SK-N-SH (cell line): ENCODE results near the gene PRKRIP1. TPM values are rescaled to one million over a fixed set of nuclear protein-coding genes. Genes with fewer than 3 reads are reported as not detected.

Source experiments
- CTCF ChIA-PET: fragments of 300-600, 350-600 bp; formaldehyde crosslinking; extraction: SDS; loops from one replicate; lab custom pipeline; 2021; lab: Yijun Ruan, JAX
- POLR2A ChIA-PET: fragments of 350-600 bp; sonication (Branson Sonifier 250); formaldehyde crosslinking; extraction: SDS; loops from one replicate; lab custom pipeline; 2020; ENCODE audit warnings: antibody characterized with exemption, inconsistent platforms; lab: Yijun Ruan, JAX
- DNase-seq: peaks from one replicate; pipeline ENCODE4 v3.0.0; 2012
- H2AFZ ChIP-seq: fragments of 200-600 bp; sonication (generic); 2 replicates; pipeline ENCODE4 v1.8.1; 2016; ENCODE audit warnings: antibody characterized with exemption, mild to moderate bottlenecking, low read depth
- H3F3A ChIP-seq: fragments of 200-600 bp; sonication (generic); replicated peaks from 2 replicates; pipeline ENCODE3; 2016; ENCODE audit warnings: antibody characterized with exemption, mild to moderate bottlenecking; ENCODE audit not compliant: insufficient read depth
- H3K27ac ChIP-seq, 2 experiments: fragments of 200-500 bp in 1 of 2; fragments of 200-600 bp in 1 of 2; sonication (Bioruptor generic) in 1 of 2; sonication (generic), shearing (Covaris generic) in 1 of 2; 2 replicates each; pipeline versions ENCODE4 v1.5.1 to v1.6.1; 2014 to 2016; ENCODE audit warnings: low read depth in 2 of 2, inconsistent platforms in 1 of 2, low read length in 1 of 2, mild to moderate bottlenecking in 1 of 2, mixed read lengths in 1 of 2
- H3K27me3 ChIP-seq: fragments of 200-600 bp; sonication (generic), shearing (Covaris generic); 2 replicates; pipeline ENCODE4 v1.6.1; 2016; ENCODE audit warnings: mixed run types; ENCODE audit not compliant: insufficient read depth
- H3K36me3 ChIP-seq, 2 experiments: fragments of 200-500 bp in 1 of 2; fragments of 200-600 bp in 1 of 2; sonication (Bioruptor generic) in 1 of 2; sonication (generic) in 1 of 2; replicated peaks in 1 of 2; 2 replicates each; pipeline versions ENCODE3 to v1.5.1; 2014 to 2016; ENCODE audit warnings: low read length in 1 of 2, mild to moderate bottlenecking in 1 of 2; ENCODE audit not compliant: insufficient read depth in 2 of 2, control insufficient read depth in 1 of 2
- H3K4me1 ChIP-seq, 2 experiments: fragments of 200-500 bp in 1 of 2; fragments of 200-600 bp in 1 of 2; sonication (Bioruptor generic) in 1 of 2; sonication (generic), shearing (Covaris generic) in 1 of 2; 2 replicates each; pipeline versions ENCODE4 v1.5.1 to v1.6.1; 2014 to 2016; ENCODE audit warnings: low read depth in 1 of 2, low read length in 1 of 2, mixed run types in 1 of 2; ENCODE audit not compliant: insufficient read depth in 2 of 2, control insufficient read depth in 1 of 2
- H3K4me2 ChIP-seq: fragments of 200-600 bp; sonication (generic), shearing (Covaris generic); 2 replicates; pipeline ENCODE4 v1.6.1; 2017; ENCODE audit warnings: mixed run types
- H3K4me3 ChIP-seq, 2 experiments: fragments of 200-500 bp in 1 of 2; fragments of 200-600 bp in 1 of 2; sonication (Bioruptor generic) in 1 of 2; sonication (generic), shearing (Covaris generic) in 1 of 2; 2 replicates each; pipeline versions ENCODE4 v1.5.1 to v1.8.1; 2014 to 2016; ENCODE audit warnings: low read depth in 2 of 2, inconsistent platforms in 1 of 2, low read length in 1 of 2, mild to moderate bottlenecking in 1 of 2, mixed read lengths in 1 of 2, moderate library complexity in 1 of 2
- H3K79me2 ChIP-seq: fragments of 200-600 bp; sonication (generic); 2 replicates; pipeline ENCODE4 v1.8.1; 2017; ENCODE audit warnings: mild to moderate bottlenecking; ENCODE audit not compliant: insufficient read depth
- H3K9ac ChIP-seq: fragments of 200-600 bp; sonication (generic); 2 replicates; pipeline ENCODE4 v1.6.1; 2017; ENCODE audit warnings: mixed run types
- H3K9me2 ChIP-seq: fragments of 200-600 bp; sonication (generic); 2 replicates; pipeline ENCODE4 v1.6.1; 2017; ENCODE audit warnings: mixed run types
- H3K9me3 ChIP-seq: fragments of 200-600 bp; sonication (generic); 2 replicates; pipeline ENCODE4 v1.6.1; 2017; ENCODE audit warnings: mixed run types, mild to moderate bottlenecking, moderate library complexity
- H4K20me1 ChIP-seq: fragments of 200-600 bp; sonication (generic); 2 replicates; pipeline ENCODE4 v1.6.1; 2017; ENCODE audit warnings: mild to moderate bottlenecking, mixed run types; ENCODE audit not compliant: insufficient read depth
- ELF1 ChIP-seq: IDR thresholded peaks from 2 replicates; pipeline ENCODE4 v1.4.0; 2012
- FOSL2 ChIP-seq: IDR thresholded peaks from 2 replicates; pipeline ENCODE4 v1.4.0; 2012; ENCODE audit warnings: low read depth, mild to moderate bottlenecking, moderate library complexity, borderline replicate concordance
- JUND ChIP-seq: IDR thresholded peaks from 2 replicates; pipeline ENCODE4 v1.4.0; 2012
- NFIC ChIP-seq: IDR thresholded peaks from 2 replicates; pipeline ENCODE4 v1.4.0; 2012; ENCODE audit warnings: borderline replicate concordance
- NRF1 ChIP-seq: IDR thresholded peaks from 2 replicates; pipeline ENCODE4 v1.6.1; 2012; ENCODE audit warnings: low read depth, mild to moderate bottlenecking, low read length
- RAD21 ChIP-seq: IDR thresholded peaks from 2 replicates; pipeline ENCODE4 v1.6.1; 2012; ENCODE audit warnings: mild to moderate bottlenecking, low read length
- RFX5 ChIP-seq: IDR thresholded peaks from 2 replicates; pipeline ENCODE4 v1.6.1; 2012; ENCODE audit warnings: mild to moderate bottlenecking, improper control_type of control experiment, low read length
- RXRA ChIP-seq: IDR thresholded peaks from 2 replicates; pipeline ENCODE4 v1.4.0; 2012; ENCODE audit warnings: low read depth, mild to moderate bottlenecking, borderline replicate concordance
- SMC3 ChIP-seq: IDR thresholded peaks from 2 replicates; pipeline ENCODE4 v1.6.1; 2012; ENCODE audit warnings: low read depth, low read length, improper control_type of control experiment
- TEAD4 ChIP-seq: IDR thresholded peaks from 2 replicates; pipeline ENCODE4 v1.4.0; 2012; ENCODE audit warnings: mild to moderate bottlenecking, borderline replicate concordance; ENCODE audit not compliant: insufficient read depth
- YY1 ChIP-seq: IDR thresholded peaks from 2 replicates; pipeline ENCODE4 v1.4.0; 2012; ENCODE audit warnings: low read depth, mild to moderate bottlenecking
- WGBS: methylation state at CpG from one replicate; pipeline ENCODE4 v1.1.6; 2017; ENCODE audit warnings: low lambda C conversion rate; 5-methylcytosine and 5-hydroxymethylcytosine counted together
- polyA plus RNA-seq, 3 experiments: library from polyadenylated mRNA; depleted of rRNA; stranded (reverse); fragments of >200 nt; gene quantifications; 2 replicates each; pipeline ENCODE4 v1.2.3, GENCODE V29; 2012
- TF ChIP-seq, protein P1 (sequence below): IDR thresholded peaks from 2 replicates; pipeline ENCODE4 v1.6.1; 2012; ENCODE audit warnings: mild to moderate bottlenecking, low read depth, low read length, moderate library complexity
- TF ChIP-seq, protein P2 (sequence below): IDR thresholded peaks from 2 replicates; pipeline ENCODE4 v1.4.0; 2012; ENCODE audit warnings: low read depth
- TF ChIP-seq, protein P3 (sequence below): IDR thresholded peaks from 2 replicates; pipeline ENCODE4 v1.4.0; 2012; ENCODE audit warnings: low read depth, borderline replicate concordance

The PRKRIP1 gene
- polyA plus RNA-seq, 1 of the 3 experiments (the other 2 are of a cell fraction), result 41.2 TPM

DNA sequence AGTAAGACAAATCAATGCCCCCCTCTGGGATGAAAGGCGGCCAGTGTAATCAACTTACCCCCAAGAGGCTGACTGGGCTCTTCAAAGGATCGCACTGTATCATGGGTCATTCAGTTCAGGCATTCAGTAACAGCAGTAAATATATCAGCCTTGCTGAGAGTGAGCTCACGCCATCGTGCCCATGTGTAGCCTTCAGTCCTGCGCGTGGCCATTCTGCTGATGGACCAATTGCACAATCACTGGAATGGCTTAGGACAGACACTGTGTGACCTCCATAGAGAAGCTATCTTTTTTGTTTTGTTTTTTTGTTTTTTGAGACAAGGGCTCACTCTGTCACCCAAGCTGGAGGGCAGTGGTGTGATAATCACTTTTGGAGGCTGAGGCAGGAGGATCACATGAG lies 9.1 kb upstream of the PRKRIP1 start:
- no peaks in the 10 kb centered on the region for H3K27me3 ChIP-seq
- H4K20me1 ChIP-seq, result no peaks in the 10 kb centered on the region
- no peaks in the 10 kb centered on the region for H3K9me3 ChIP-seq
- no peaks in the 10 kb centered on the region; the same call in 1 of the 2 replicates for H3K79me2 ChIP-seq
- no peak overlapping the region for H3K27ac ChIP-seq
- WGBS, result 97% methylated on average over 6 of the region's 6 CpGs
- no peak overlapping the region for H3K4me3 ChIP-seq
- TF ChIP-seq TEAD4, result no peak
- TF ChIP-seq FOSL2, result no peak
- TF ChIP-seq YY1, result no peak
- TF ChIP-seq, protein P1, sequence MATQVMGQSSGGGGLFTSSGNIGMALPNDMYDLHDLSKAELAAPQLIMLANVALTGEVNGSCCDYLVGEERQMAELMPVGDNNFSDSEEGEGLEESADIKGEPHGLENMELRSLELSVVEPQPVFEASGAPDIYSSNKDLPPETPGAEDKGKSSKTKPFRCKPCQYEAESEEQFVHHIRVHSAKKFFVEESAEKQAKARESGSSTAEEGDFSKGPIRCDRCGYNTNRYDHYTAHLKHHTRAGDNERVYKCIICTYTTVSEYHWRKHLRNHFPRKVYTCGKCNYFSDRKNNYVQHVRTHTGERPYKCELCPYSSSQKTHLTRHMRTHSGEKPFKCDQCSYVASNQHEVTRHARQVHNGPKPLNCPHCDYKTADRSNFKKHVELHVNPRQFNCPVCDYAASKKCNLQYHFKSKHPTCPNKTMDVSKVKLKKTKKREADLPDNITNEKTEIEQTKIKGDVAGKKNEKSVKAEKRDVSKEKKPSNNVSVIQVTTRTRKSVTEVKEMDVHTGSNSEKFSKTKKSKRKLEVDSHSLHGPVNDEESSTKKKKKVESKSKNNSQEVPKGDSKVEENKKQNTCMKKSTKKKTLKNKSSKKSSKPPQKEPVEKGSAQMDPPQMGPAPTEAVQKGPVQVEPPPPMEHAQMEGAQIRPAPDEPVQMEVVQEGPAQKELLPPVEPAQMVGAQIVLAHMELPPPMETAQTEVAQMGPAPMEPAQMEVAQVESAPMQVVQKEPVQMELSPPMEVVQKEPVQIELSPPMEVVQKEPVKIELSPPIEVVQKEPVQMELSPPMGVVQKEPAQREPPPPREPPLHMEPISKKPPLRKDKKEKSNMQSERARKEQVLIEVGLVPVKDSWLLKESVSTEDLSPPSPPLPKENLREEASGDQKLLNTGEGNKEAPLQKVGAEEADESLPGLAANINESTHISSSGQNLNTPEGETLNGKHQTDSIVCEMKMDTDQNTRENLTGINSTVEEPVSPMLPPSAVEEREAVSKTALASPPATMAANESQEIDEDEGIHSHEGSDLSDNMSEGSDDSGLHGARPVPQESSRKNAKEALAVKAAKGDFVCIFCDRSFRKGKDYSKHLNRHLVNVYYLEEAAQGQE, result no peak
- TF ChIP-seq JUND, result no peak
- TF ChIP-seq NRF1, result no peak
- TF ChIP-seq SMC3, result no peak
- TF ChIP-seq ELF1, result no peak
- no peak for TF ChIP-seq RFX5
- TF ChIP-seq, protein P2, sequence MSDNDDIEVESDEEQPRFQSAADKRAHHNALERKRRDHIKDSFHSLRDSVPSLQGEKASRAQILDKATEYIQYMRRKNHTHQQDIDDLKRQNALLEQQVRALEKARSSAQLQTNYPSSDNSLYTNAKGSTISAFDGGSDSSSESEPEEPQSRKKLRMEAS, result no peak
- TF ChIP-seq RXRA, result no peak
- TF ChIP-seq NFIC, result no peak
- no peak for TF ChIP-seq RAD21
- TF ChIP-seq, protein P3, sequence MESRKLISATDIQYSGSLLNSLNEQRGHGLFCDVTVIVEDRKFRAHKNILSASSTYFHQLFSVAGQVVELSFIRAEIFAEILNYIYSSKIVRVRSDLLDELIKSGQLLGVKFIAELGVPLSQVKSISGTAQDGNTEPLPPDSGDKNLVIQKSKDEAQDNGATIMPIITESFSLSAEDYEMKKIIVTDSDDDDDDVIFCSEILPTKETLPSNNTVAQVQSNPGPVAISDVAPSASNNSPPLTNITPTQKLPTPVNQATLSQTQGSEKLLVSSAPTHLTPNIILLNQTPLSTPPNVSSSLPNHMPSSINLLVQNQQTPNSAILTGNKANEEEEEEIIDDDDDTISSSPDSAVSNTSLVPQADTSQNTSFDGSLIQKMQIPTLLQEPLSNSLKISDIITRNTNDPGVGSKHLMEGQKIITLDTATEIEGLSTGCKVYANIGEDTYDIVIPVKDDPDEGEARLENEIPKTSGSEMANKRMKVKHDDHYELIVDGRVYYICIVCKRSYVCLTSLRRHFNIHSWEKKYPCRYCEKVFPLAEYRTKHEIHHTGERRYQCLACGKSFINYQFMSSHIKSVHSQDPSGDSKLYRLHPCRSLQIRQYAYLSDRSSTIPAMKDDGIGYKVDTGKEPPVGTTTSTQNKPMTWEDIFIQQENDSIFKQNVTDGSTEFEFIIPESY, result no peak
- no peak overlapping the region for H3K4me2 ChIP-seq
- H3K36me3 ChIP-seq, result peaks cover 6 to 35% of the 10 kb centered on the region in 2 experiments
- H3K4me1 ChIP-seq, result peaks cover 0 to 8% of the 10 kb centered on the region in 2 experiments; a peak in 1 of 4 replicates
- peaks cover 16% of the 10 kb centered on the region for H3F3A ChIP-seq
- H3K9me2 ChIP-seq, result no peaks in the 10 kb centered on the region
- CTCF ChIA-PET, result interaction anchor here (1.2 to 18.3 kb wide), 6 partner anchors 8 to 847 kb away, joined by 3 to 421 read pairs (median 4); partner anchors contain the start of genes PRKRIP1 and SH2B2
- no peak overlapping the region for H2AFZ ChIP-seq
- H3K9ac ChIP-seq, result no peak overlapping the region
- no peak for DNase-seq
- POLR2A ChIA-PET, result interaction anchor here (1.5 kb wide), 1 partner anchor 101 kb away, joined by 3 read pairs; the partner anchor contains the start of gene SH2B2
